Testis (tissue), 3 donors: ENCODE results near the gene TIMM17A. TPM values are rescaled to one million over a fixed set of nuclear protein-coding genes. Genes with fewer than 3 reads are reported as not detected.
A peak's percentile ranks its signal among the peaks of the same experiment; 100 is the strongest.

Experiments
- DNase-seq: peaks from one replicate; pipeline ENCODE4 v3.0.0-alpha.2; 2019
- H3K27ac ChIP-seq, 2 donors: fragments of 200-600 bp; sonication (generic); one replicate each; pipeline ENCODE4 v1.5.1; 2019
- H3K27me3 ChIP-seq: fragments of 200-600 bp; sonication (generic); one replicate; pipeline ENCODE4 v1.5.1; 2019
- H3K36me3 ChIP-seq: fragments of 200-600 bp; sonication (generic); one replicate; pipeline ENCODE4 v1.5.1; 2017; ENCODE audit warnings: low read depth; ENCODE audit errors: missing control alignments
- H3K4me1 ChIP-seq: fragments of 200-600 bp; sonication (generic); one replicate; pipeline ENCODE4 v1.5.1; 2019
- H3K4me3 ChIP-seq, 2 donors: fragments of 200-600 bp; sonication (generic); one replicate each; pipeline ENCODE4 v1.5.1; 2017 to 2019
- H3K9me3 ChIP-seq: fragments of 200-600 bp; sonication (generic); one replicate; pipeline ENCODE4 v1.5.1; 2017
- POLR2A ChIP-seq: fragments of 450-650 bp; IDR thresholded peaks from one replicate; pipeline ENCODE4 v1.6.1; 2017; ENCODE audit warnings: antibody characterized with exemption, mild to moderate bottlenecking, moderate library complexity
- WGBS, 2 donors: methylation state at CpG; one replicate each; pipeline ENCODE4 v1.1.5; 2018; 5-methylcytosine and 5-hydroxymethylcytosine counted together
- intact Hi-C: fragments of 100-400 bp; cut with DNase I; formaldehyde crosslinking; loops from one replicate; pipeline ENCODE4 v1.15.1; 2023; ENCODE audit warnings: low total_unique reads
- polyA plus RNA-seq: library from polyadenylated mRNA; stranded (reverse); fragments of 350-450 nt; fragmentation: Illumina TruSeq; extraction: RNeasy Lipid Tissue Mini Kit (QIAGEN cat#74804); gene quantifications from one replicate; pipeline ENCODE4 v1.2.3, GENCODE V29; 2014; ENCODE audit warnings: low read depth, low replicate concordance; ENCODE audit not compliant: insufficient read depth
- total RNA-seq, 2 donors: library from RNA; depleted of rRNA; stranded (reverse); fragments of >200 nt; gene quantifications; one replicate each; pipeline ENCODE4 v1.2.3, GENCODE V29; 2016
- TF ChIP-seq, protein P1 (sequence below), 3 experiments: fragments of 450-650 bp in 2 of 3; fragments of 200-600 bp in 1 of 3; sonication (generic) in 1 of 3; IDR thresholded peaks; one replicate each; pipeline ENCODE4 v1.5.1; 2016 to 2019; ENCODE audit warnings: antibody characterized with exemption in 3 of 3, mild to moderate bottlenecking in 2 of 3, moderate library complexity in 1 of 3

Gene TIMM17A
- total and polyA plus RNA-seq, 3 donors from 2014 or later: 22.7 to 42.5 (median 24.7) TPM

DNA sequence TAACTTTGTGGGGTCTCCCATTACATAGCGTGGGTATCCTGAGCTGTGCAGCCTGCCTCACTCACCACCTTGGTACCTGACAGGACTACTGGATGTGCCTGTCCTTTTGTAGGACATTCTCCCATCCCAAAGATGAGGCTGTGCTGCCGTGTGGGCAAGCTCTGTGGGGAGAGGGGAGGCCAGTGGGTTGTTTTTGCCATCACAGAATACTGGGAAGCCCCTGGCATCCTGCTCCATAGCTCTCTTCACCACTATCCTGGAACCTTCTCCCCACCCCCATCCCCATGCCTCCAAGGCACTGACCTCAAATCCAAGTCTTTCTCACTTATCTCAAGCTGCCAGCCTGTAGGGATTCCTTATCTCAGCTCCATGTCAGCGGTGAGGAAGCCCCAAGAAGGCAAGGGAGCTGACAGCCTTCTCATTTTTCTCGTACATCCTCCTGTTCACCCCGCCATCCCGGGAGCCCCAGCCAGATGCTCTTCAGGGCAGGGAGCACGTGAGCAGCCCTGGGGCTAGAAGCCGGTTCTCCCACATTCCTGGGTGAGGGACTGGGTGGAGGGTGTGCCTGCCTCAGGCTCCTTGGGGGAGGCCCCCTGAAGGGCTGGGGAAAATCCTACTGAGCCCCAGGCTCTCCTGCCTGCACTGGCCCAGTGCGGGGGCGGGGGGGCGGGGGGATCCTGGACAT, 52.6 kb downstream of the TIMM17A start:
- Histone ChIP-seq H3K4me3 (no peak overlapping the region), H3K27ac (no peak overlapping the region), H3K27me3 (no peaks in the 10 kb centered on the region), H3K36me3 (no peaks in the 10 kb centered on the region), H3K4me1 (peaks cover 4% of the 10 kb centered on the region), H3K9me3 (no peaks in the 10 kb centered on the region)
- DNase-seq: no peak
- TF ChIP-seq, protein P1, sequence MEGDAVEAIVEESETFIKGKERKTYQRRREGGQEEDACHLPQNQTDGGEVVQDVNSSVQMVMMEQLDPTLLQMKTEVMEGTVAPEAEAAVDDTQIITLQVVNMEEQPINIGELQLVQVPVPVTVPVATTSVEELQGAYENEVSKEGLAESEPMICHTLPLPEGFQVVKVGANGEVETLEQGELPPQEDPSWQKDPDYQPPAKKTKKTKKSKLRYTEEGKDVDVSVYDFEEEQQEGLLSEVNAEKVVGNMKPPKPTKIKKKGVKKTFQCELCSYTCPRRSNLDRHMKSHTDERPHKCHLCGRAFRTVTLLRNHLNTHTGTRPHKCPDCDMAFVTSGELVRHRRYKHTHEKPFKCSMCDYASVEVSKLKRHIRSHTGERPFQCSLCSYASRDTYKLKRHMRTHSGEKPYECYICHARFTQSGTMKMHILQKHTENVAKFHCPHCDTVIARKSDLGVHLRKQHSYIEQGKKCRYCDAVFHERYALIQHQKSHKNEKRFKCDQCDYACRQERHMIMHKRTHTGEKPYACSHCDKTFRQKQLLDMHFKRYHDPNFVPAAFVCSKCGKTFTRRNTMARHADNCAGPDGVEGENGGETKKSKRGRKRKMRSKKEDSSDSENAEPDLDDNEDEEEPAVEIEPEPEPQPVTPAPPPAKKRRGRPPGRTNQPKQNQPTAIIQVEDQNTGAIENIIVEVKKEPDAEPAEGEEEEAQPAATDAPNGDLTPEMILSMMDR (IDR thresholded peaks at IDR 0.05): no peak
- TF ChIP-seq POLR2A: no peak
- WGBS, 2 donors: 71 to 74% methylated on average over 6 to 11 of the region's 11 CpGs
- intact Hi-C loops: no loop called here

DNA sequence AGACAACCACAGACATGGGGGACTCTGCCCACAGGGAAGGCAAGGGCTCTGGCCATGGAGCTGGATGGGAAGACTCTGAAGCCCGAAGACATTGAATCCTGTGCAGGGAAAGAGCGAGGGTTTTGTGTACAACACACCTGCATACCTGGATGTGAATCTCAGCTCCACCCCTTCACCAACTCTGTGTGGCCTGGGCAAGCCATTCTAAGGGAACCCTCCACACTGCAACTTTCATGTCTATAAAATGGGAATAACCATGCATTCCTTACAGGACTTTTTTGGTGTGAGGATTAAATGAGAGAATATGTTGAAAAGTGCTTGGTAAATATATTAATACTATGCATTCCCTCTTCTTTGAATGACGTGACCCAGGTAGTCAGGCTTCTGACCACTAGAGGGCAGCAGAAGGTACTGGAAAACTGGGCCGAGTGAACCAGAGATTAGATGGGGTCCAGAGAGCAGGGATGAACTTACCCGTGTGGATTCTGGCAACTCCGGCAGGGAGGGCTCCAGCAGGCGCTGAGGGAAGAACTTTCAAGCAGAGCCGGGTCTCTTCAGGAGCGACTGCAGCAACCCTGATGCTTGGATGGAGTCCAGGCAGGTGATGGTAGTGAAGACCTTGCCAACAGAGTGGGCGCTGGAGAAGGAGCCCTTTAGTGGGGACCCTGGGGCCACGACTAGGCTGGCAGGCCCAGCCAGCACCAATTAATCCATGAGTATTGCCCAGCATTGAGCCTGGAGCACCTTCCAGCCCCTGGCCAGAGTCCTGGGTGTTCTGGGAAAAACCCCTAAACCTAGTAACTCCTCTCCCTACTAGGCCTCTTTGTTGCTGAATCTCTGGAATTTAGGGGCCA, 54.2 kb downstream of the TIMM17A start:
- 33 to 48% methylated on average over 11 of the region's 11 CpGs for WGBS, 2 donors
- Histone ChIP-seq H3K4me1 (peaks cover 4% of the 10 kb centered on the region), H3K9me3 (no peaks in the 10 kb centered on the region), H3K27ac (no peak overlapping the region), H3K36me3 (no peaks in the 10 kb centered on the region), H3K27me3 (no peaks in the 10 kb centered on the region), H3K4me3 (no peak overlapping the region)
- peak; percentile 89 for DNase-seq
- intact Hi-C loops: loop anchor here (5.0 kb wide), 1 partner anchor 123 kb away; no protein-coding TSS in a partner anchor
- TF ChIP-seq, protein P1 (IDR thresholded peaks at IDR 0.05): peak; percentile 87 to 88 (median 88)
- no peak for TF ChIP-seq POLR2A

- DNase-seq: no peak
- TF ChIP-seq POLR2A: no peak
- TF ChIP-seq, protein P1 (IDR thresholded peaks at IDR 0.05): no peak
- intact Hi-C loops: loop anchor here (5.0 kb wide), 1 partner anchor 122 kb away; no protein-coding TSS in a partner anchor
- Histone ChIP-seq H3K9me3 (no peaks in the 10 kb centered on the region), H3K4me3 (no peak within 1 kb of the TSS), H3K27me3 (no peaks in the 10 kb centered on the region), H3K36me3 (no peaks in the 10 kb centered on the region), H3K27ac (no peak within 1 kb of the TSS), H3K4me1 (peaks cover 4% of the 10 kb centered on the region)
- WGBS, 2 donors: 76 to 86% methylated on average over 15 to 24 of the region's 24 CpGs
These were observed 55.1 kb downstream of the TIMM17A start, which contains the start of gene ELF3 for GRCh38 chr1:202010180-202011015. ELF3 (plus strand) TSS chr1:202010587; CDS start chr1:202011137, 550 bp downstream.

DNA sequence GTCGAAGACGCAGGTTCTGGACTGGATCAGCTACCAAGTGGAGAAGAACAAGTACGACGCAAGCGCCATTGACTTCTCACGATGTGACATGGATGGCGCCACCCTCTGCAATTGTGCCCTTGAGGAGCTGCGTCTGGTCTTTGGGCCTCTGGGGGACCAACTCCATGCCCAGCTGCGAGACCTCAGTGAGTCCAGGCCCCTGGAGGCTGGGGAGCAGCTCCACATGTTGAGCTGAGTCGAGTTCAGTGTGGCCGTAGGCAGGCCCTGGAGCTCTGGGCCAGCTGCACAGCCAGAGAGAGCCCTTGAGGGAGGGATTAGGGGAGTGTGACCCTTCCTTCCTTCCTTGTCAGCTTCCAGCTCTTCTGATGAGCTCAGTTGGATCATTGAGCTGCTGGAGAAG, 56.7 kb downstream of the TIMM17A start:
- 89% methylated on average over 10 to 11 of the region's 11 CpGs for WGBS, 2 donors
- intact Hi-C loops: loop anchor here (5.0 kb wide), 1 partner anchor 120 kb away; no protein-coding TSS in a partner anchor
- no peak for DNase-seq
- Histone ChIP-seq H3K4me3 (no peak overlapping the region), H3K27me3 (no peaks in the 10 kb centered on the region), H3K36me3 (no peaks in the 10 kb centered on the region), H3K4me1 (peaks cover 4% of the 10 kb centered on the region), H3K27ac (no peak overlapping the region), H3K9me3 (no peaks in the 10 kb centered on the region)
- TF ChIP-seq, protein P1 (IDR thresholded peaks at IDR 0.05): no peak
- TF ChIP-seq POLR2A: no peak
